GM21526 (cell line): ENCODE measurements around the gene KLHL17.
"Not testable (repeated sequence)": the region's sequence is repeated elsewhere in the genome, so short reads cannot be mapped to it uniquely, and the experiment has no call there.

Experiments used
- ATAC-seq: cut with Tn5 transposase; IDR thresholded peaks from one replicate; pipeline ENCODE4 v1.9.1; 2021; ENCODE audit warnings: moderate library complexity; ENCODE audit not compliant: unreplicated experiment, low FRiP score

Gene KLHL17

GRCh38 chr1:935751-936231, 24.6 kb upstream of the KLHL17 start:
- no peak for ATAC-seq

- ATAC-seq, result no peak
Observed at GRCh38 chr1:936348-937264, 23.8 kb upstream of the KLHL17 start.

GRCh38 chr1:937521-937920, 22.9 kb upstream of the KLHL17 start:
- no peak for ATAC-seq

GRCh38 chr1:938088-938683, 22.2 kb upstream of the KLHL17 start:
- no peak for ATAC-seq

- ATAC-seq, result no peak
Observed at GRCh38 chr1:938711-939489, 21.5 kb upstream of the KLHL17 start.

GRCh38 chr1:939511-940106, 20.8 kb upstream of the KLHL17 start:
- no peak for ATAC-seq

- ATAC-seq, result no peak
Observed at GRCh38 chr1:940107-941014, 20.0 kb upstream of the KLHL17 start.

GRCh38 chr1:941015-941587, 19.3 kb upstream of the KLHL17 start:
- ATAC-seq, result no peak

- ATAC-seq, result no peak
Observed at GRCh38 chr1:941588-942383, 18.6 kb upstream of the KLHL17 start.

GRCh38 chr1:942411-942821, 18.0 kb upstream of the KLHL17 start:
- no peak for ATAC-seq

- no peak for ATAC-seq
Observed at GRCh38 chr1:942864-943533, 17.4 kb upstream of the KLHL17 start.

- ATAC-seq, result no peak
Observed at GRCh38 chr1:943545-944340, 16.6 kb upstream of the KLHL17 start.

GRCh38 chr1:944341-945325, 15.8 kb upstream of the KLHL17 start:
- ATAC-seq, result no peak

- ATAC-seq, result no peak
Observed at GRCh38 chr1:945688-946556, 14.5 kb upstream of the KLHL17 start.

- ATAC-seq, result not testable (repeated sequence)
Observed at GRCh38 chr1:946811-947210, 13.6 kb upstream of the KLHL17 start.
